ENCODE measurements around the gene SORBS1.

SORBS1 gene

GRCh38 chr10:95282107-95282506 lies 279.1 kb downstream of the SORBS1 start:
- DNase-seq = no peak

- no peak for DNase-seq
Observed at GRCh38 chr10:95281206-95281605, 280.0 kb downstream of the SORBS1 start.

GRCh38 chr10:95280637-95281036 lies 280.5 kb downstream of the SORBS1 start:
- DNase-seq = no peak

GRCh38 chr10:95279042-95279820 lies 281.9 kb downstream of the SORBS1 start:
- no peak for DNase-seq

- DNase-seq = no peak
Observed at GRCh38 chr10:95278061-95278988, 282.8 kb downstream of the SORBS1 start.

GRCh38 chr10:95277614-95278013 lies 283.6 kb downstream of the SORBS1 start:
- DNase-seq = no peak

- no peak for DNase-seq
Observed at GRCh38 chr10:95277201-95277570, 284.0 kb downstream of the SORBS1 start.

- DNase-seq = no peak
Observed at GRCh38 chr10:95276367-95277200, 284.6 kb downstream of the SORBS1 start.

- no peak for DNase-seq
Observed at GRCh38 chr10:95275726-95276366, 285.3 kb downstream of the SORBS1 start.

- DNase-seq = no peak
Observed at GRCh38 chr10:95273393-95274312, 287.5 kb downstream of the SORBS1 start.

- no peak for DNase-seq
Observed at GRCh38 chr10:95268438-95268837, 292.7 kb downstream of the SORBS1 start.

GRCh38 chr10:95267251-95267650 lies 293.9 kb downstream of the SORBS1 start:
- DNase-seq = no peak

GRCh38 chr10:95266674-95267095 lies 294.5 kb downstream of the SORBS1 start:
- DNase-seq = no peak

GRCh38 chr10:95265572-95265971 lies 295.6 kb downstream of the SORBS1 start:
- DNase-seq = no peak

GRCh38 chr10:95264227-95265051 lies 296.7 kb downstream of the SORBS1 start:
- no peak for DNase-seq

- no peak for DNase-seq
Observed at GRCh38 chr10:95263864-95264226, 297.3 kb downstream of the SORBS1 start.

GRCh38 chr10:95262763-95263518 lies 298.2 kb downstream of the SORBS1 start:
- DNase-seq = no peak

GRCh38 chr10:95261926-95262325 lies 299.2 kb downstream of the SORBS1 start:
- no peak for DNase-seq
